HG02642 (cell line): ENCODE data around the gene ARL2.

ENCODE experiments used
- ATAC-seq: cut with Tn5 transposase; IDR thresholded peaks from one replicate; pipeline ENCODE4 v1.9.1; 2021; ENCODE audit warnings: mild to moderate bottlenecking; ENCODE audit not compliant: unreplicated experiment, poor library complexity

The ARL2 gene

GRCh38 chr11:65043881-65044501 lies 30.0 kb downstream of the ARL2 start:
- no peak for ATAC-seq

GRCh38 chr11:65045061-65045460 lies 31.1 kb downstream of the ARL2 start:
- ATAC-seq, result no peak

- no peak for ATAC-seq
Observed at GRCh38 chr11:65045728-65046127, 31.8 kb downstream of the ARL2 start.

- ATAC-seq, result no peak
Observed at GRCh38 chr11:65047581-65048422, 33.8 kb downstream of the ARL2 start.

GRCh38 chr11:65051398-65051858 lies 37.5 kb downstream of the ARL2 start:
- no peak for ATAC-seq

GRCh38 chr11:65053827-65054508 lies 40.0 kb downstream of the ARL2 start:
- no peak for ATAC-seq

GRCh38 chr11:65055538-65055937 lies 41.6 kb downstream of the ARL2 start:
- no peak for ATAC-seq

- ATAC-seq, result no peak
Observed at GRCh38 chr11:65056999-65057398, 43.0 kb downstream of the ARL2 start.

GRCh38 chr11:65057526-65057925 lies 43.6 kb downstream of the ARL2 start:
- no peak for ATAC-seq

GRCh38 chr11:65058012-65058411 lies 44.1 kb downstream of the ARL2 start:
- no peak for ATAC-seq

- ATAC-seq, result no peak
Observed at GRCh38 chr11:65058419-65059054, 44.6 kb downstream of the ARL2 start, which contains the start of gene NAALADL1. Gene NAALADL1, minus strand, starts transcription at chr11:65058553. Its CDS starts 32 bp downstream, at chr11:65058521.

GRCh38 chr11:65059523-65059922 lies 45.6 kb downstream of the ARL2 start:
- ATAC-seq, result no peak

GRCh38 chr11:65059959-65060824 lies 46.2 kb downstream of the ARL2 start:
- ATAC-seq, result no peak

GRCh38 chr11:65060913-65061408 lies 47.0 kb downstream of the ARL2 start:
- no peak for ATAC-seq

- ATAC-seq, result no peak
Observed at GRCh38 chr11:65063532-65063931, 49.6 kb downstream of the ARL2 start.

GRCh38 chr11:65064847-65065240 lies 50.9 kb downstream of the ARL2 start:
- no peak for ATAC-seq

GRCh38 chr11:65065851-65066250 lies 51.9 kb downstream of the ARL2 start:
- ATAC-seq, result no peak

GRCh38 chr11:65066315-65066714 lies 52.4 kb downstream of the ARL2 start:
- no peak for ATAC-seq

GRCh38 chr11:65066805-65067291 lies 52.9 kb downstream of the ARL2 start:
- no peak for ATAC-seq
